Fibroblast of mammary gland (primary cell): ENCODE measurements around the gene DNAAF2.
"Not testable (repeated sequence)": the region's sequence is repeated elsewhere in the genome, so short reads cannot be mapped to it uniquely, and the experiment has no call there.

ENCODE experiments used
- DNase-seq: peaks from one replicate; pipeline ENCODE4 v3.0.0-alpha.2; 2010; ENCODE audit warnings: low read depth
- H3K4me3 ChIP-seq: 2 replicates; pipeline ENCODE4 v1.5.1; 2011; ENCODE audit warnings: low read depth, mild to moderate bottlenecking, low read length, moderate library complexity; ENCODE audit not compliant: control insufficient read depth
- TF ChIP-seq, protein P1 (sequence below): conservative IDR thresholded peaks from 2 replicates; pipeline ENCODE4 v1.5.1; 2011; ENCODE audit warnings: low read depth, low read length, inconsistent platforms; ENCODE audit not compliant: control insufficient read depth, insufficient read depth

Gene DNAAF2

DNA sequence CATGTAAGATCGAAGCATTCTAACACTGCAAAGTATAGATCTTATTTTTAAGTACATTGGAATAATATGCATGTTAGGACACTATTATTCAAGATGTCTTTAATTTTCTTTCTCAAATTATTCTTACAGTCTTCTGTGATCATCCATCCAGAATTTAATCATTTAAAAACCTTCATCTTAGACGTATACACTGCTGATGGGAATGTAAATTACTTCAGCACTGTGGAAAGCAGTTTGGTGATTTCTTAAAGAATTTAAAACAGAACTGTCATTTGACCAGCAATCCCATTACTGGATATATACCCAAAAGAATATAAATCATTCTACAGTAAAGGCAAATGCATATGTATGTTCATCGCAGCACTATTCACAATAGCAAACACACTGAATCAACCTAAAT is 45.7 kb downstream of the DNAAF2 start:
- no peak for DNase-seq
- TF ChIP-seq, protein P1, sequence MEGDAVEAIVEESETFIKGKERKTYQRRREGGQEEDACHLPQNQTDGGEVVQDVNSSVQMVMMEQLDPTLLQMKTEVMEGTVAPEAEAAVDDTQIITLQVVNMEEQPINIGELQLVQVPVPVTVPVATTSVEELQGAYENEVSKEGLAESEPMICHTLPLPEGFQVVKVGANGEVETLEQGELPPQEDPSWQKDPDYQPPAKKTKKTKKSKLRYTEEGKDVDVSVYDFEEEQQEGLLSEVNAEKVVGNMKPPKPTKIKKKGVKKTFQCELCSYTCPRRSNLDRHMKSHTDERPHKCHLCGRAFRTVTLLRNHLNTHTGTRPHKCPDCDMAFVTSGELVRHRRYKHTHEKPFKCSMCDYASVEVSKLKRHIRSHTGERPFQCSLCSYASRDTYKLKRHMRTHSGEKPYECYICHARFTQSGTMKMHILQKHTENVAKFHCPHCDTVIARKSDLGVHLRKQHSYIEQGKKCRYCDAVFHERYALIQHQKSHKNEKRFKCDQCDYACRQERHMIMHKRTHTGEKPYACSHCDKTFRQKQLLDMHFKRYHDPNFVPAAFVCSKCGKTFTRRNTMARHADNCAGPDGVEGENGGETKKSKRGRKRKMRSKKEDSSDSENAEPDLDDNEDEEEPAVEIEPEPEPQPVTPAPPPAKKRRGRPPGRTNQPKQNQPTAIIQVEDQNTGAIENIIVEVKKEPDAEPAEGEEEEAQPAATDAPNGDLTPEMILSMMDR: no peak
- H3K4me3 ChIP-seq: no peak overlapping the region

DNA sequence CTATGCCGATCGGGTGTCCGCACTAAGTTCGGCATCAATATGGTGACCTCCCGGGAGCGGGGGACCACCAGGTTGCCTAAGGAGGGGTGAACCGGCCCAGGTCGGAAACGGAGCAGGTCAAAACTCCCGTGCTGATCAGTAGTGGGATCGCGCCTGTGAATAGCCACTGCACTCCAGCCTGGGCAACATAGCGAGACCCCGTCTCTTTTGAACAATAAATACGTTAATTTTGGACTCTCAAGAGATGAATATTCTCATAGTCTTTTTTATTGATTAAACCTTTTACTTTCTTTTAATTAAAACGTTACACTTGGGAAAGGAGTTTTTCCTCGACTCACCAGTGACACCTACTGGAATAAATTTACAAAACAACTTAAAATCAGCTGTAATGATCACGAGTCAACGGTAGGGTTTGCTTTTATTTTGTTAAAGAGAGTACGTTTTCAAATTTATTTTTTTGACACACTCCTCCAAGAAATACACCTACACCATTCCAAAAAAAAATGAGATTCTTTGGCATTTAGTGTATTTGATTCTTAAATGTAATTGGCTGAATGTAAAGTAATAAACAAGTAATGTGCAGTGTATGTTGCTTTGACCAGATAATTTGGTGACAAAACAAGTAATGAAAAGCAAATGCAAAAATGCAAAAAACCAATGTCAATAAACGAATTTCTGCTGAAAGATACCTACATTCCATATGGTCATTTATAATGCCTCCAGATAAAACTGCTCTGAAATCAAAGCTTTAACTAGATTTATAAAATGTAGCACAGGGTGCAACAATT is 48.2 kb downstream of the DNAAF2 start:
- peak overlapping the region; percentile 33 for H3K4me3 ChIP-seq
- TF ChIP-seq, protein P1: peak; percentile 70
- peak; percentile 82 for DNase-seq

DNA sequence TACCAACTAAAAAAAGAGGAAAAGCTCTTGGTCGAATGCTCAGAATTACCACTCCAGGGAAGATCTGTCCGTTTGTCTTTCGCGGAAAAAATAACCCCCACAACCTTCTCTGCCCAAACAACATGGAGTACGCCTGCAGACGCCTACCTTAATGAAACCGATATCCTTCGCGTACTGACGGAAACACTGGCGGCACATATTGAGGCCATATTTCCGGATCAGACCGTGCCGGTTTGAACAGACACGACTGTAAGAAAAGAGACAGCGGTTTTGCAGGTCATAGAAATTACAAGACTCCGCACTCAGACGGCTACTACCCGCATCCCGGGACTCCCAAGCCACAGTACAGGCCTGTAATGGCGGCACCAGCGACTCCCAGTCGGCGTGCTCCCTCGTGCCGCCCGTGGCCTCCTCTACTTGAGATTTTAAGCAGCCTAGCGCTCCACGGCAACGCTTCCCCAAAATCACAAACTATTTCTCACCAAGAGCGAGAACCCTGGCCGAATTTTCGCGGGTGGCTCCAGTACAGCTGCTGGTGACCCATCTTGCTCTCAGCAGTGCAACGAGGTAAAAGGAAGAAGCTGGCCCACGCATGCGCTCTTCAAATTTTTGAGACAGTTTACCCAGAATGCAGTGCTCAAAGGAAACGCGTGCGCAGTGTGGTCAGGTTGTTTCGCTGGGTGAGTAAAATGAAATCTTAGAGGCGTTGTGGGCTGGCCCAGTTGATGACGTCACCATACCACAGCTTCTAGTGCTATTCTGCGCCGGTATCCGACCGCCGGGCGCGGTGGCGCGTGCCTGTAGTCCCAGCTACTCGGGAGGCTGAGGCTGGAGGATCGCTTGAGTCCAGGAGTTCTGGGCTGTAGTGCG is 49.0 kb downstream of the DNAAF2 start, which contains the start of gene RPS29:
TSS of gene RPS29 (minus strand) at position 578 of the 870 bp plus-strand sequence. CDS start at position 544, 34 bp downstream.
- TF ChIP-seq, protein P1: no peak
- H3K4me3 ChIP-seq: peak within 1 kb of the TSS; percentile 68
- DNase-seq: peak; percentile 99

DNA sequence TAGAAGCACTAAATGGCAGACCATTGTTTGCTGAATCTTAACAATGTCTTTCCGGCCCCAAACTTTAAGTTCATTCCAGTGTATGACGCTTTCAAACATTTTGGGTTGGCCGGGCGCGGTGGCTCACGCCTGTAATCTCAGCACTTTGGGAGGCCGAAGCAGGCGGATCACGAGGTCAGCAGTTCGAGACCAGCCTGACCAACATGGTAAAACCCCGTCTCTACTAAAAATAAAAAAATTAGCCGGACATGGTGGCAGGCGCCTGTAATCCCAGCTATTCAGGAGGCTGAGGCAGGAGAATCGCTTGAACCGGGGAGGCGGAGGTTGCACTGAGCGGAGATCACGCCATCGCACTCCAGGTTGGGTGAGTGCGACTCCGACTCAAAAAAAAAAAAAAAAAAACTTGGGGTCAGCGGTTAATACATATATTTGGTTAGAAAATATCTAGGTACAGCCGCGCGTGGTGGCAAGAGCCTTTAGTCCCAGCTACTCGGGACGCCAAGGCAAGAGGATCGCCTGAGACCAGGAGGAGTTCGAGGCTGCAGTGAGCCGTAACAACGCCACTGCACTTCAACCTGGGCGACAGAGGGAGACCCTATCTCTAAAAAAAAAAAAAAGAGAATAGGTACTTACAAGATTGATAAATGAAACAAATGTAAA is 49.9 kb downstream of the DNAAF2 start:
- DNase-seq: not testable (repeated sequence)

DNA sequence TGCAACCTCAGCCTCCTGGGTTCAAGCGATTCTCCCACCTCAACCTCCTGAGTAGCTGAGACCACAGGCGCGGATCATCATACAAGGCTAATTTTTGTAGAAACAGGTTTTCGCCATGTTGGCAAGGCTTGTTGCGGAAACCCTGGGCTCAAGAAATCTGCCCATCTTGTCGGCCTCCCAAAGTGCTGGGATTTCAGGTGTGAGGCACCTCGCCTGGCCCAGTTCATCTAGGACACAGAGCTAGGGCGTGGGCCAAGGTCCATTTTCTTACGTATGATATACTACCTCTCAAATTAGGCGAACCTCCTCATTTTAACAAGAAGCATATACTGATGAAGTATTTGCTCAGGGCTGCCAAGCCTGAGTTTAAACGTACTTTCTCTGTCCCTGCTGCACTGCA is 51.0 kb downstream of the DNAAF2 start:
- DNase-seq: no peak
- TF ChIP-seq, protein P1: no peak
- peak overlapping the region; percentile 68 for H3K4me3 ChIP-seq

More for the DNA sequence above, 49.9 kb downstream of the DNAAF2 start:
- H3K4me3 ChIP-seq: peak overlapping the region; percentile 68

DNA sequence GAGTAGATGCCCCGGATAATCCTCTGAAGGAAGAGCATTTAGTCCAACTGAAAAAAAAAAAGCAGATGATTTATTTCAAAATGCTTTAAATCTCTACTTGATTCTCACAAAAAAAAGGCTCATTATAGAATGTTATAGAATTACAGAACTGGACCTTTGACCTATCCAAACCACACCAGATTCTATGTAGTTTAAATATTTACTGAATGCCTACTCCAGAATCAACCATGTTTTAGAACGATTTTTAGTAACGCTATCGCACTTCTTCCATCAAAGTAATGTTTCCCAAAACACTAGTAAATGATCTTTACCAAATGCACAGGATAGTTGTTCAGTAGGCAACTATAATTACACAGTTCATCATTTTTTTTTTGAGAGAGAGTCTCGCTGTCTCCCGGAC is 51.4 kb downstream of the DNAAF2 start:
- TF ChIP-seq, protein P1: no peak
- DNase-seq: no peak
- peak overlapping the region; percentile 68 for H3K4me3 ChIP-seq
